C4-2B (cell line): ENCODE data around the gene MT1G.

Experiments used
- ZFX ChIP-seq: fragments of 450-650 bp; IDR thresholded peaks from 2 replicates; pipeline ENCODE4 v1.6.1; 2017
- TF ChIP-seq, protein P1 (sequence below): fragments of 450-650 bp; conservative IDR thresholded peaks from 2 replicates; pipeline ENCODE4 v1.5.1; 2017; ENCODE audit warnings: mild to moderate bottlenecking

DNA sequence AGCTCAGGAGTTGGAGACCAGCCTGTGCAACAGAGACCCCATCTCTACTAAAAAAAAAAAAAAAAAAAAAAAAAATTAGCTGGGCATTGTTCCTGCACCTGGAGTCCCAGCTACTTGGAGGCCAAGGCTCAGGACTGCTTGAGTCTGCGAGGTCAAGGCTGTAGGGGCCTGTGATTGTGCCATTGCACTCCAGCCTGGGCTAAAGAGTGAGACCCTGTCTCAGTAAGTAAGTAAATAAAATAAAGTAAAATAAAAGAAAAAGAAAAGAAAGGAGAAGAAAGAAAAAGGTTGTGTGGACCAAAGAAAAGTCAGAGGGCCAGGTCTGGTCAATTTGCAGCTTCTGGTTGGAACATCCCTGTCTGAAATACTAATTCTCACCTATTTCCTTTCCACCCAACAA is 32.8 kb upstream of the MT1G start:
- TF ChIP-seq, protein P1, sequence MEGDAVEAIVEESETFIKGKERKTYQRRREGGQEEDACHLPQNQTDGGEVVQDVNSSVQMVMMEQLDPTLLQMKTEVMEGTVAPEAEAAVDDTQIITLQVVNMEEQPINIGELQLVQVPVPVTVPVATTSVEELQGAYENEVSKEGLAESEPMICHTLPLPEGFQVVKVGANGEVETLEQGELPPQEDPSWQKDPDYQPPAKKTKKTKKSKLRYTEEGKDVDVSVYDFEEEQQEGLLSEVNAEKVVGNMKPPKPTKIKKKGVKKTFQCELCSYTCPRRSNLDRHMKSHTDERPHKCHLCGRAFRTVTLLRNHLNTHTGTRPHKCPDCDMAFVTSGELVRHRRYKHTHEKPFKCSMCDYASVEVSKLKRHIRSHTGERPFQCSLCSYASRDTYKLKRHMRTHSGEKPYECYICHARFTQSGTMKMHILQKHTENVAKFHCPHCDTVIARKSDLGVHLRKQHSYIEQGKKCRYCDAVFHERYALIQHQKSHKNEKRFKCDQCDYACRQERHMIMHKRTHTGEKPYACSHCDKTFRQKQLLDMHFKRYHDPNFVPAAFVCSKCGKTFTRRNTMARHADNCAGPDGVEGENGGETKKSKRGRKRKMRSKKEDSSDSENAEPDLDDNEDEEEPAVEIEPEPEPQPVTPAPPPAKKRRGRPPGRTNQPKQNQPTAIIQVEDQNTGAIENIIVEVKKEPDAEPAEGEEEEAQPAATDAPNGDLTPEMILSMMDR: no peak
- TF ChIP-seq ZFX: no peak
